SK-N-SH treated with all-trans-retinoic acid at 6 μM for 48 hours (cell line): Measurements from ENCODE around the gene SDK1.

Experiments
- ARNTL ChIP-seq: fragments of 450-650 bp; formaldehyde crosslinking; IDR thresholded peaks from 2 replicates; pipeline ENCODE4 v1.5.0; 2020; ENCODE audit warnings: low read depth, mild to moderate bottlenecking, moderate library complexity, borderline replicate concordance
- ESRRG ChIP-seq: fragments of 250-450 bp; sonication (Bioruptor Pico); IDR thresholded peaks from 2 replicates; pipeline ENCODE4 v1.6.1; 2021; ENCODE audit warnings: mild to moderate bottlenecking
- RARB ChIP-seq: fragments of 250-450 bp; sonication (Bioruptor Pico); IDR thresholded peaks from 2 replicates; pipeline ENCODE4 v1.8.0; 2021; ENCODE audit warnings: mild to moderate bottlenecking, moderate library complexity
- ZFP3 ChIP-seq: fragments of 250-450 bp; sonication (Bioruptor Pico); IDR thresholded peaks from 2 replicates; pipeline ENCODE4 v1.5.0; 2020; ENCODE audit warnings: mild to moderate bottlenecking, moderate library complexity
- ZNF70 ChIP-seq: fragments of 450-650 bp; formaldehyde crosslinking; IDR thresholded peaks from 2 replicates; pipeline ENCODE4 v1.5.0; 2020; ENCODE audit warnings: mild to moderate bottlenecking, moderate library complexity
- TF ChIP-seq, protein P1 (sequence below): fragments of 250-450 bp; sonication (Bioruptor Pico); IDR thresholded peaks from 2 replicates; pipeline ENCODE4 v1.5.1; 2020; ENCODE audit warnings: low read depth, mild to moderate bottlenecking, moderate library complexity
- TF ChIP-seq, protein P2 (sequence below): fragments of 250-450 bp; sonication (Bioruptor Pico); IDR thresholded peaks from 2 replicates; pipeline ENCODE4 v1.5.1; 2021; ENCODE audit warnings: mild to moderate bottlenecking, moderate library complexity

DNA sequence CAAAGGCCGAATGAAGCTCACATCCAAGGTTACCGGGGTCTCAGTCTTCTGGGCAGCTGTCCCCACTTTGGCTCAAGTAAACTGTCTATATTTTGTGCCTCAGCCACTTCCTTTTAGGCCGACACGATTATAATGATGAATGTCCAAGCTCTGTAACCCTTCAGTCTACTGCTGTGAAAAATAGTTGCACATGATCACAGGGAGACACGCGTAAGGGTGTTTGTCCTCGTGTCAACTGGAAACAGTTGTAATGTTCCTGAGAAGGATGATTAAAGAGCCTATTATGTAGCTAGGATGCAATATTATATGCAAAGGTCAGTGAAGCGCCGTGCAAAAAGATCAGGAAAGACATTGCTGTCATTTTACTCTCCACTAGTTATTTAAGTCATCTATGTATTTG, 559.9 kb downstream of the SDK1 start:
- TF ChIP-seq, protein P1, sequence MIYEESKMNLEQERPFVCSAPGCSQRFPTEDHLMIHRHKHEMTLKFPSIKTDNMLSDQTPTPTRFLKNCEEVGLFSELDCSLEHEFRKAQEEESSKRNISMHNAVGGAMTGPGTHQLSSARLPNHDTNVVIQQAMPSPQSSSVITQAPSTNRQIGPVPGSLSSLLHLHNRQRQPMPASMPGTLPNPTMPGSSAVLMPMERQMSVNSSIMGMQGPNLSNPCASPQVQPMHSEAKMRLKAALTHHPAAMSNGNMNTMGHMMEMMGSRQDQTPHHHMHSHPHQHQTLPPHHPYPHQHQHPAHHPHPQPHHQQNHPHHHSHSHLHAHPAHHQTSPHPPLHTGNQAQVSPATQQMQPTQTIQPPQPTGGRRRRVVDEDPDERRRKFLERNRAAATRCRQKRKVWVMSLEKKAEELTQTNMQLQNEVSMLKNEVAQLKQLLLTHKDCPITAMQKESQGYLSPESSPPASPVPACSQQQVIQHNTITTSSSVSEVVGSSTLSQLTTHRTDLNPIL (CRISPR knock-in tag), result no peak
- TF ChIP-seq ARNTL, result no peak
- TF ChIP-seq RARB (CRISPR knock-in tag), result no peak
- TF ChIP-seq ESRRG (CRISPR knock-in tag), result no peak
- TF ChIP-seq ZNF70 (CRISPR knock-in tag), result no peak
- TF ChIP-seq, protein P2, sequence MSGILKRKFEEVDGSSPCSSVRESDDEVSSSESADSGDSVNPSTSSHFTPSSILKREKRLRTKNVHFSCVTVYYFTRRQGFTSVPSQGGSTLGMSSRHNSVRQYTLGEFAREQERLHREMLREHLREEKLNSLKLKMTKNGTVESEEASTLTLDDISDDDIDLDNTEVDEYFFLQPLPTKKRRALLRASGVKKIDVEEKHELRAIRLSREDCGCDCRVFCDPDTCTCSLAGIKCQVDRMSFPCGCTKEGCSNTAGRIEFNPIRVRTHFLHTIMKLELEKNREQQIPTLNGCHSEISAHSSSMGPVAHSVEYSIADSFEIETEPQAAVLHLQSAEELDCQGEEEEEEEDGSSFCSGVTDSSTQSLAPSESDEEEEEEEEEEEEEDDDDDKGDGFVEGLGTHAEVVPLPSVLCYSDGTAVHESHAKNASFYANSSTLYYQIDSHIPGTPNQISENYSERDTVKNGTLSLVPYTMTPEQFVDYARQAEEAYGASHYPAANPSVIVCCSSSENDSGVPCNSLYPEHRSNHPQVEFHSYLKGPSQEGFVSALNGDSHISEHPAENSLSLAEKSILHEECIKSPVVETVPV (CRISPR knock-in tag), result no peak
- no peak for TF ChIP-seq ZFP3 (CRISPR knock-in tag)
